Common myeloid progenitor, CD34-positive (primary cell): ENCODE measurements around the gene ART5. TPM values are rescaled to one million over a fixed set of nuclear protein-coding genes. Genes with fewer than 3 reads are reported as not detected.

Experiments used
- CTCF ChIA-PET: fragments of 350-600 bp; sonication (Branson Sonifier 250); formaldehyde crosslinking; loops from one replicate; lab custom pipeline; 2021; ENCODE audit warnings: antibody characterized with exemption; lab: Charles Lee
- POLR2A ChIA-PET: fragments of 350-600 bp; sonication (Branson Sonifier 250); formaldehyde crosslinking; loops from one replicate; lab custom pipeline; 2021; ENCODE audit warnings: antibody characterized with exemption; lab: Charles Lee
- DNase-seq, 3 donors: peaks; one replicate each; pipeline versions ENCODE4 v3.0.0 to v3.0.0-alpha.2; 2013
- H3K27ac ChIP-seq, 2 experiments: 1 replicate in 1 of 2; 2 replicates in 1 of 2; pipeline ENCODE4 v1.7.0; 2013; ENCODE audit warnings: inconsistent platforms in 2 of 2, low read length in 2 of 2, mild to moderate bottlenecking in 2 of 2, low read depth in 1 of 2, moderate library complexity in 1 of 2; ENCODE audit not compliant: severe bottlenecking in 2 of 2, insufficient read depth in 1 of 2, poor library complexity in 1 of 2
- H3K27me3 ChIP-seq, 5 experiments: replicated peaks in 2 of 5; 1 replicate in 3 of 5; 2 replicates in 2 of 5; pipeline versions ENCODE4 v1.6.1 to v1.7.0; 2013; ENCODE audit warnings: low read length in 4 of 5, mild to moderate bottlenecking in 2 of 5, moderate library complexity in 2 of 5, inconsistent platforms in 1 of 5; ENCODE audit not compliant: insufficient read depth in 5 of 5, control insufficient read depth in 4 of 5
- H3K36me3 ChIP-seq, 4 experiments: 1 replicate in 2 of 4; 2 replicates in 2 of 4; pipeline versions ENCODE4 v1.6.1 to v1.7.0; 2013; ENCODE audit warnings: low read length in 3 of 4, control low read depth in 1 of 4, mild to moderate bottlenecking in 1 of 4; ENCODE audit not compliant: control insufficient read depth in 4 of 4, insufficient read depth in 4 of 4
- H3K4me1 ChIP-seq, 4 experiments: 1 replicate in 3 of 4; 2 replicates in 1 of 4; pipeline versions ENCODE4 v1.6.1 to v1.7.1; 2013; ENCODE audit warnings: low read length in 3 of 4, mild to moderate bottlenecking in 3 of 4, control low read depth in 1 of 4, inconsistent platforms in 1 of 4, moderate library complexity in 1 of 4; ENCODE audit not compliant: control insufficient read depth in 4 of 4, insufficient read depth in 4 of 4; ENCODE audit errors: control extremely low read depth in 1 of 4
- H3K4me3 ChIP-seq, 7 experiments: 1 replicate in 4 of 7; 2 replicates in 3 of 7; pipeline versions ENCODE4 v1.5.1 to v1.7.0; 2013; ENCODE audit warnings: mild to moderate bottlenecking in 7 of 7, low read length in 6 of 7, moderate library complexity in 6 of 7, inconsistent platforms in 2 of 7, low read depth in 2 of 7, control low read depth in 1 of 7; ENCODE audit not compliant: insufficient read depth in 4 of 7, control insufficient read depth in 1 of 7; ENCODE audit errors: extremely low read depth in 1 of 7
- H3K9me3 ChIP-seq, 5 experiments: 1 replicate in 4 of 5; 2 replicates in 1 of 5; pipeline versions ENCODE4 v1.6.1 to v1.7.1; 2013; ENCODE audit warnings: low read length in 4 of 5, mild to moderate bottlenecking in 2 of 5, inconsistent platforms in 1 of 5, low read depth in 1 of 5, moderate library complexity in 1 of 5; ENCODE audit not compliant: control insufficient read depth in 4 of 5, insufficient read depth in 2 of 5; ENCODE audit errors: control extremely low read depth in 1 of 5
- WGBS: methylation state at CpG from one replicate; pipeline ENCODE4 v1.1.5; 2013; ENCODE audit not compliant: insufficient coverage; 5-methylcytosine and 5-hydroxymethylcytosine counted together
- polyA plus RNA-seq: library from polyadenylated mRNA; unstranded; fragments of 120-200 nt; gene quantifications from one replicate; pipeline ENCODE4 v1.2.1, GENCODE V29; 2013

Gene ART5
- polyA plus RNA-seq = not detected

DNA sequence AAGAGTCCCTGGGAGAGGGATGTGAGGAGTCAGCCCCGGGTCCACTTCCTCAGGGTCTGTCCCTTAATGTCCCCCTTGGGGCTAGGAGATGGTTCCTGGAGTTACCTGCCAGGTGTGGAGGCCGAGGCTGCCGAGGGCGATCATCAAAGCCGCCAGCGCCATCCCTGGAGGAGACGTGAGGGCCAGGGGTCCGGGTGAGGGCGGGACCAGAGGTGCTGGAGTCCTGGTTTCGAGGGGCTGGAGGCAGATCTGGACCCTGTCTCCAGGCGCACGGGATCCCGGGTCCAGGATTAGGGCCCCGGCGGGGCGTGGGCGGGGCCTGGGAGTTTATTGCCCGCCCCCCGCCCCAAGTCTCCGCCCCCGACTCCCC lies at the start of gene ART5:
TSS of gene ART5 (minus strand) at position 292 of the 370 bp plus-strand sequence. CDS start at position 162, 130 bp downstream.
- ChIA-PET POLR2A (no interaction called here), CTCF (no interaction called here)
- Histone ChIP-seq H3K4me3 (peak within 1 kb of the TSS; percentile 30 to 78 (median 60)), H3K9me3 (peaks cover 0 to 14% (median 0%) of the 10 kb centered on the region in 5 experiments), H3K4me1 (peaks cover 0 to 17% (median 11%) of the 10 kb centered on the region in 4 experiments), H3K36me3 (peaks cover 0 to under 1% (median 0%) of the 10 kb centered on the region in 4 experiments), H3K27ac (no peak within 1 kb of the TSS), H3K27me3 (peaks cover 0 to 12% (median 6%) of the 10 kb centered on the region in 5 experiments)
- DNase-seq = no peak
- 37% methylated on average over 12 of the region's 21 CpGs for WGBS

- Histone ChIP-seq H3K4me3 (no peak overlapping the region), H3K9me3 (no peaks in the 10 kb centered on the region), H3K27me3 (no peaks in the 10 kb centered on the region), H3K4me1 (no peaks in the 10 kb centered on the region), H3K27ac (no peak overlapping the region), H3K36me3 (peaks cover 26 to 86% (median 52%) of the 10 kb centered on the region in 4 experiments)
- ChIA-PET POLR2A (no interaction called here), CTCF (no interaction called here)
- no peak for DNase-seq
- 92% methylated on average over 2 of the region's 4 CpGs for WGBS
Observed at GRCh38 chr11:3686751-3687150, 45.0 kb upstream of the ART5 start.

- H3K36me3 ChIP-seq = peaks cover 27 to 86% (median 51%) of the 10 kb centered on the region in 4 experiments
- WGBS = 96% methylated on average over 6 of the region's 7 CpGs
- no peaks in the 10 kb centered on the region for H3K9me3 ChIP-seq
- no peak overlapping the region for H3K27ac ChIP-seq
- H3K4me3 ChIP-seq = no peak overlapping the region
- POLR2A ChIA-PET = no interaction called here
- no peak for DNase-seq
- CTCF ChIA-PET = no interaction called here
- no peaks in the 10 kb centered on the region for H3K27me3 ChIP-seq
- H3K4me1 ChIP-seq = no peaks in the 10 kb centered on the region
Observed at GRCh38 chr11:3685923-3686322, 44.1 kb upstream of the ART5 start.

- Histone ChIP-seq H3K4me3 (no peak overlapping the region), H3K4me1 (no peaks in the 10 kb centered on the region), H3K36me3 (peaks cover 34 to 87% (median 57%) of the 10 kb centered on the region in 4 experiments), H3K27ac (no peak overlapping the region), H3K27me3 (no peaks in the 10 kb centered on the region), H3K9me3 (no peaks in the 10 kb centered on the region)
- ChIA-PET POLR2A (no interaction called here), CTCF (interaction anchor here (1.6 kb wide), 1 partner anchor 26 kb away, joined by 4 read pairs; no protein-coding TSS in a partner anchor)
- 100% methylated on average over 2 of the region's 2 CpGs for WGBS
- peak in 1 of 3 donors; percentile 4 for DNase-seq
Observed at GRCh38 chr11:3684819-3685172, 43.0 kb upstream of the ART5 start.

DNA sequence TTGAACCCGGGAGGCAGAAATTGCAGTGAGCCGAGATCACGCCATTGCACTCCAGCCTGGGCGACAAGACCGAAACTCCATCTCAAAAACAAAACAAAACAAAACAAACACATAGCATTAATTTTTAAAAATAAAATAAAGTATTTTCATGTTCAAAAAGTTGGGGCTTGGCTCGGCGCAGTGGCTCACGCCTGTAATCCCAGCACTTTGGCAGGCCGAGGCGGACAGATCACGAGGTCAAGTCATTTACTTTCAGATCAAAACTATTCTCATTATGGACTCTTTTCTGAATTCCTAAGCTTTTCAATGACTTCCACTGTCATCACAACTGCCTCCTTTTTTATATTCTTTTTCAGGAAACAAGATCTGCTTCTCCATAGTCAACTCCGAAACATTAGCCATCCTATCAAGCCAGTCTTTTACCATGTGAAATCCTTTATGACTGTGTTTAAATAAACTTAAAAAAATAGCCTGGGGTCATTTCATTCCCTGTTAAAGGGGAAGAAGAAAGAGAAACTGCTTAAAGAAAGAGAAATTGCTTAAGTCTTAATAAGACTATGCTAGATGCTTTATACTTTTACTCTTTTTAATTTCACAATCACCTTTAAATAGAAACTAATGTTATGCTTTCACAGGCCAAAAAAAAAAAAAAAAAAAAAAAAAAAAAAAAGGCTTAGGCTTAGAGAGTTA lies 42.5 kb upstream of the ART5 start:
- no peaks in the 10 kb centered on the region for H3K9me3 ChIP-seq
- POLR2A ChIA-PET = no interaction called here
- CTCF ChIA-PET = interaction anchor here (1.6 kb wide), 1 partner anchor 26 kb away, joined by 4 read pairs; no protein-coding TSS in a partner anchor

DNA sequence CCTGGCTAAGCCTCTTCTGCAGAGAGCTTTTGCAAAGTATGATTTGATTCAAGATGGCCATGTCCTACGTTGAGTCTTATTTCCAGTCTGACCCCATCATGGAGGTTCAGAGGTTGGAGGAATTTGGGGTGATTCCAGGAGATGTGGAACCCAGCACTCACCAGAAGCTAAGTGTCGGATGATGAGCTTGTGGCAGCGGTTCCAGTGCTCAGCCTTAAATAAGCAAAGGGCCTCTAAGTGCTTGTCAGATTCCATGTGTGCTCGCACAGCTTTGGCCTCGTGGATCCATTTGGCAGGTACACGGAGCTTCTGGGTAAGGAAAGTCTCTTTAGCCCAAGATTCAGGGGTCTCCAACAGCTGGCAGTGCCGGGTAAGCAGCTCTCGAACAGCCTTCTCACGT lies 41.2 kb upstream of the ART5 start:
- Histone ChIP-seq H3K27ac (no peak overlapping the region), H3K4me3 (no peak overlapping the region), H3K4me1 (no peaks in the 10 kb centered on the region), H3K27me3 (no peaks in the 10 kb centered on the region), H3K9me3 (no peaks in the 10 kb centered on the region), H3K36me3 (peaks cover 43 to 96% (median 67%) of the 10 kb centered on the region in 4 experiments)
- 94% methylated on average over 8 of the region's 9 CpGs for WGBS
- ChIA-PET CTCF (interaction anchor here (0.6 to 1.6 kb wide), 2 partner anchors 28 to 51 kb away, joined by 3 to 4 read pairs; no protein-coding TSS in a partner anchor), POLR2A (no interaction called here)
- no peak for DNase-seq

More for the DNA sequence above, 42.5 kb upstream of the ART5 start:
- Histone ChIP-seq H3K36me3 (peaks cover 37 to 88% (median 59%) of the 10 kb centered on the region in 4 experiments), H3K4me1 (no peaks in the 10 kb centered on the region), H3K4me3 (no peak overlapping the region), H3K27ac (no peak overlapping the region), H3K27me3 (no peaks in the 10 kb centered on the region)
- 100% methylated on average over 4 of the region's 12 CpGs for WGBS
- DNase-seq = no peak

GRCh38 chr11:3679077-3679476 lies 37.3 kb upstream of the ART5 start:
- Histone ChIP-seq H3K27ac (no peak overlapping the region), H3K9me3 (no peaks in the 10 kb centered on the region), H3K36me3 (peaks cover 48 to 95% (median 74%) of the 10 kb centered on the region in 4 experiments), H3K4me1 (no peaks in the 10 kb centered on the region), H3K27me3 (no peaks in the 10 kb centered on the region), H3K4me3 (no peak overlapping the region)
- CTCF ChIA-PET = no interaction called here
- DNase-seq = no peak
- POLR2A ChIA-PET = no interaction called here
- WGBS = 100% methylated on average over 2 of the region's 3 CpGs
